Urothelium cell line (cell line): ENCODE data around the gene COL4A2.
"Not testable (repeated sequence)": the region's sequence is repeated elsewhere in the genome, so short reads cannot be mapped to it uniquely, and the experiment has no call there.

ENCODE experiments used
- DNase-seq: peaks from one replicate; pipeline ENCODE4 v3.0.0; 2011; ENCODE audit warnings: low spot score, mixed read lengths
- FAIRE-seq: peaks from 2 replicates; lab custom pipeline; 2011; peaks lifted over from hg19 to GRCh38; lab: Jason Lieb, UNC

Gene COL4A2

GRCh38 chr13:110374431-110375370, 67.6 kb downstream of the COL4A2 start:
- no peak for DNase-seq
- FAIRE-seq = no peak

GRCh38 chr13:110376120-110376519, 69.0 kb downstream of the COL4A2 start:
- no peak for FAIRE-seq

GRCh38 chr13:110377178-110377825, 70.2 kb downstream of the COL4A2 start:
- FAIRE-seq (no peak), DNase-seq (no peak)

More at GRCh38 chr13:110376120-110376519, 69.0 kb downstream of the COL4A2 start:
- no peak for DNase-seq

- DNase-seq = no peak
Measured at GRCh38 chr13:110377826-110378201, 70.7 kb downstream of the COL4A2 start.

GRCh38 chr13:110379358-110379757, 72.3 kb downstream of the COL4A2 start:
- FAIRE-seq (no peak), DNase-seq (no peak)

More at GRCh38 chr13:110377826-110378201, 70.7 kb downstream of the COL4A2 start:
- no peak for FAIRE-seq

- no peak for DNase-seq
- no peak for FAIRE-seq
Measured at GRCh38 chr13:110379905-110380341, 72.8 kb downstream of the COL4A2 start.

GRCh38 chr13:110380359-110381028, 73.4 kb downstream of the COL4A2 start:
- DNase-seq (no peak), FAIRE-seq (no peak)

- no peak for FAIRE-seq
Measured at GRCh38 chr13:110381029-110381360, 73.9 kb downstream of the COL4A2 start.

GRCh38 chr13:110382229-110382628, 75.1 kb downstream of the COL4A2 start:
- FAIRE-seq = no peak
- no peak for DNase-seq

More at GRCh38 chr13:110381029-110381360, 73.9 kb downstream of the COL4A2 start:
- DNase-seq = no peak

GRCh38 chr13:110382830-110383229, 75.7 kb downstream of the COL4A2 start:
- FAIRE-seq (no peak), DNase-seq (no peak)

- peak; percentile 43 for DNase-seq
- FAIRE-seq = no peak
Measured at GRCh38 chr13:110387451-110388107, 80.5 kb downstream of the COL4A2 start.

- no peak for FAIRE-seq
- peak; percentile 41 for DNase-seq
Measured at GRCh38 chr13:110388108-110388943, 81.2 kb downstream of the COL4A2 start.

- FAIRE-seq (no peak), DNase-seq (peak; percentile 32)
Measured at GRCh38 chr13:110390567-110390966, 83.5 kb downstream of the COL4A2 start.

- DNase-seq (no peak), FAIRE-seq (no peak)
Measured at GRCh38 chr13:110391273-110391672, 84.2 kb downstream of the COL4A2 start.

- DNase-seq (no peak), FAIRE-seq (no peak)
Measured at GRCh38 chr13:110392510-110393240, 85.6 kb downstream of the COL4A2 start.

GRCh38 chr13:110393761-110394160, 86.7 kb downstream of the COL4A2 start:
- FAIRE-seq (no peak), DNase-seq (no peak)

GRCh38 chr13:110394371-110394841, 87.3 kb downstream of the COL4A2 start:
- FAIRE-seq = no peak
- DNase-seq = no peak

- DNase-seq, FAIRE-seq: not testable (repeated sequence)
Measured at GRCh38 chr13:110395616-110396015, 88.5 kb downstream of the COL4A2 start.

GRCh38 chr13:110396476-110396875, 89.4 kb downstream of the COL4A2 start:
- FAIRE-seq (no peak), DNase-seq (no peak)
